Fibroblast of lung (primary cell): Measurements from ENCODE around the gene OPN1MW3.
"Not testable (repeated sequence)": the region's sequence is repeated elsewhere in the genome, so short reads cannot be mapped to it uniquely, and the experiment has no call there.

Experiments
- EZH2 ChIP-seq: IDR thresholded peaks from 2 replicates; pipeline ENCODE4 v1.5.1; 2012; ENCODE audit warnings: low read length, control low read depth, mild to moderate bottlenecking; ENCODE audit errors: missing control alignments
- TF ChIP-seq, protein P1 (sequence below), 2 donors: IDR thresholded peaks in 1 of 2; conservative IDR thresholded peaks in 1 of 2; 1 replicate in 1 of 2; 2 replicates in 1 of 2; pipeline ENCODE4 v1.5.1; 2011 to 2012; ENCODE audit warnings: low read length in 2 of 2, control low read depth in 1 of 2, inconsistent platforms in 1 of 2, low read depth in 1 of 2, mild to moderate bottlenecking in 1 of 2

DNA sequence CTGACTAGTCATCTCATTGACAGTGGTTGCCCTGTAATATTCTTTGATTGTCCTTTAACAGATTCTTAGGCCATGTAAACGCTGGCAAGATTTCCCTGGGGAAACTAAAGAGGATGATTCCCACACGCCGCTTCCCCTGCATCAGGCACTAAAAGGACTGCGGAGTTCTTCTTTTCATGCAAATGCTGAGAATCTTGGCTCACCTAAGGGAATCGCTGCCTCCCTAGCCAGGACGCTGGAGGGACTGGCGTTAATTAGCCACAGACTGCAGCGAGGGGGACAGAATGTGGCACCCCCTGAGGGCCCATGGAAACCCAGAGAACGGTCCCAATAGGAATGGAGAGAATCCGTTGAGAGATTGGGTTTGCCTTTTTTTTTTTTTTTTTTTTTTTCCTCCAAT is 29.0 kb downstream of the OPN1MW3 start:
- TF ChIP-seq, protein P1, sequence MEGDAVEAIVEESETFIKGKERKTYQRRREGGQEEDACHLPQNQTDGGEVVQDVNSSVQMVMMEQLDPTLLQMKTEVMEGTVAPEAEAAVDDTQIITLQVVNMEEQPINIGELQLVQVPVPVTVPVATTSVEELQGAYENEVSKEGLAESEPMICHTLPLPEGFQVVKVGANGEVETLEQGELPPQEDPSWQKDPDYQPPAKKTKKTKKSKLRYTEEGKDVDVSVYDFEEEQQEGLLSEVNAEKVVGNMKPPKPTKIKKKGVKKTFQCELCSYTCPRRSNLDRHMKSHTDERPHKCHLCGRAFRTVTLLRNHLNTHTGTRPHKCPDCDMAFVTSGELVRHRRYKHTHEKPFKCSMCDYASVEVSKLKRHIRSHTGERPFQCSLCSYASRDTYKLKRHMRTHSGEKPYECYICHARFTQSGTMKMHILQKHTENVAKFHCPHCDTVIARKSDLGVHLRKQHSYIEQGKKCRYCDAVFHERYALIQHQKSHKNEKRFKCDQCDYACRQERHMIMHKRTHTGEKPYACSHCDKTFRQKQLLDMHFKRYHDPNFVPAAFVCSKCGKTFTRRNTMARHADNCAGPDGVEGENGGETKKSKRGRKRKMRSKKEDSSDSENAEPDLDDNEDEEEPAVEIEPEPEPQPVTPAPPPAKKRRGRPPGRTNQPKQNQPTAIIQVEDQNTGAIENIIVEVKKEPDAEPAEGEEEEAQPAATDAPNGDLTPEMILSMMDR (conservative IDR thresholded peaks at IDR 0.05 in 1 of 2, IDR thresholded peaks at IDR 0.05 in 1 of 2; ENCODE audit: low read depth in 1 of 2, low read length in 2 of 2) = not testable (repeated sequence)
- not testable (repeated sequence) for TF ChIP-seq EZH2
